Type B pancreatic cell (in vitro differentiated cells): ENCODE measurements around the gene OR51V1. TPM values are rescaled to one million over a fixed set of nuclear protein-coding genes. Genes with fewer than 3 reads are reported as not detected.

ENCODE experiments used
- DNase-seq: peaks from one replicate; pipeline ENCODE4 v3.0.0; 2021; ENCODE audit warnings: mixed read lengths; ENCODE audit not compliant: unreplicated experiment; ENCODE audit errors: extremely low spot score
- H3K27ac Mint-ChIP-seq: 2 replicates; pipeline ENCODE4 v1.8.0; 2021; ENCODE audit warnings: mild to moderate bottlenecking, mixed read lengths
- H3K27me3 Mint-ChIP-seq: 2 replicates; pipeline ENCODE4 v1.8.0; 2021; ENCODE audit warnings: mixed read lengths
- H3K36me3 Mint-ChIP-seq: 2 replicates; pipeline ENCODE4 v1.8.0; 2021; ENCODE audit warnings: mixed read lengths
- H3K4me1 Mint-ChIP-seq: one replicate; pipeline ENCODE4 v1.8.0; 2021; ENCODE audit warnings: mixed read lengths; ENCODE audit not compliant: unreplicated experiment
- H3K4me3 Mint-ChIP-seq: 2 replicates; pipeline ENCODE4 v1.8.0; 2021; ENCODE audit warnings: mild to moderate bottlenecking, mixed read lengths
- H3K9me3 Mint-ChIP-seq: 2 replicates; pipeline ENCODE4 v1.8.0; 2021; ENCODE audit warnings: mixed read lengths
- CTCF ChIP-seq: fragments of 200-600 bp; sonication (generic); conservative IDR thresholded peaks from 2 replicates; pipeline ENCODE4 v1.5.0; 2021; ENCODE audit warnings: antibody characterized with exemption, mild to moderate bottlenecking
- total RNA-seq: library from RNA; stranded (reverse); gene quantifications from 2 replicates; pipeline ENCODE4 v1.2.1, GENCODE V29; 2021; ENCODE audit warnings: low replicate concordance

The OR51V1 gene
- total RNA-seq, 1 donor from 2014 or later, result not detected

- H3K9me3 Mint-ChIP-seq, result no peaks in the 10 kb centered on the region
- peaks cover 5% of the 10 kb centered on the region for H3K4me1 Mint-ChIP-seq
- H3K36me3 Mint-ChIP-seq, result no peaks in the 10 kb centered on the region
- H3K27me3 Mint-ChIP-seq, result peaks cover 4% of the 10 kb centered on the region
- no peak for TF ChIP-seq CTCF
- H3K27ac Mint-ChIP-seq, result no peak within 1 kb of the TSS
- DNase-seq, result no peak
- H3K4me3 Mint-ChIP-seq, result no peak within 1 kb of the TSS
Measured at GRCh38 chr11:5234381-5234834, 33.9 kb upstream of the OR51V1 start, which contains the start of gene HBD. TSS of gene HBD (minus strand) at chr11:5234483. CDS start at chr11:5234433, 50 bp downstream.

- Mint-ChIP-seq H3K4me1 (peaks cover 5% of the 10 kb centered on the region), H3K27ac (no peak overlapping the region), H3K27me3 (peaks cover 4% of the 10 kb centered on the region), H3K9me3 (no peaks in the 10 kb centered on the region), H3K4me3 (no peak overlapping the region), H3K36me3 (no peaks in the 10 kb centered on the region)
- DNase-seq, result no peak
- no peak for TF ChIP-seq CTCF
Measured at GRCh38 chr11:5233307-5233706, 32.8 kb upstream of the OR51V1 start.

- no peak for TF ChIP-seq CTCF
- no peak overlapping the region for H3K27ac Mint-ChIP-seq
- H3K27me3 Mint-ChIP-seq, result peaks cover 4% of the 10 kb centered on the region
- no peaks in the 10 kb centered on the region for H3K9me3 Mint-ChIP-seq
- DNase-seq, result no peak
- no peak overlapping the region for H3K4me3 Mint-ChIP-seq
- H3K4me1 Mint-ChIP-seq, result peaks cover 5% of the 10 kb centered on the region
- H3K36me3 Mint-ChIP-seq, result no peaks in the 10 kb centered on the region
Measured at GRCh38 chr11:5232821-5233220, 32.3 kb upstream of the OR51V1 start.

GRCh38 chr11:5232176-5232575 is 31.7 kb upstream of the OR51V1 start:
- no peak for DNase-seq
- Mint-ChIP-seq H3K4me1 (peaks cover 5% of the 10 kb centered on the region), H3K4me3 (no peak overlapping the region), H3K27me3 (peaks cover 4% of the 10 kb centered on the region), H3K9me3 (no peaks in the 10 kb centered on the region), H3K36me3 (no peaks in the 10 kb centered on the region), H3K27ac (no peak overlapping the region)
- no peak for TF ChIP-seq CTCF

GRCh38 chr11:5231111-5231510 is 30.6 kb upstream of the OR51V1 start:
- no peak for DNase-seq
- H3K9me3 Mint-ChIP-seq, result no peaks in the 10 kb centered on the region
- H3K36me3 Mint-ChIP-seq, result no peaks in the 10 kb centered on the region
- no peak overlapping the region for H3K27ac Mint-ChIP-seq
- peaks cover 5% of the 10 kb centered on the region for H3K4me1 Mint-ChIP-seq
- H3K27me3 Mint-ChIP-seq, result peaks cover 4% of the 10 kb centered on the region
- H3K4me3 Mint-ChIP-seq, result no peak overlapping the region
- TF ChIP-seq CTCF, result no peak

- no peak overlapping the region for H3K4me3 Mint-ChIP-seq
- DNase-seq, result no peak
- H3K27ac Mint-ChIP-seq, result no peak overlapping the region
- H3K9me3 Mint-ChIP-seq, result no peaks in the 10 kb centered on the region
- no peaks in the 10 kb centered on the region for H3K27me3 Mint-ChIP-seq
- H3K4me1 Mint-ChIP-seq, result peaks cover 5% of the 10 kb centered on the region
- TF ChIP-seq CTCF, result no peak
- no peaks in the 10 kb centered on the region for H3K36me3 Mint-ChIP-seq
Measured at GRCh38 chr11:5230266-5230665, 29.8 kb upstream of the OR51V1 start.
